ENCODE results near the gene PEX13. TPM values are rescaled to one million over a fixed set of nuclear protein-coding genes. Genes with fewer than 3 reads are reported as not detected.

The PEX13 gene
- total and polyA plus RNA-seq, 2 of the 4 experiments (the other 2 are of a cell fraction), result 12.1 to 34.8 TPM

- Histone ChIP-seq H3K4ac (ENCODE audit: low read depth, low read length) (no peak overlapping the region), H2AK9ac (replicated peaks; ENCODE audit: low read depth, low read length, poor library complexity) (no peak overlapping the region), H3K14ac (replicated peaks; ENCODE audit: low read depth, low read length) (no peak overlapping the region), H2BK15ac (ENCODE audit: low read depth, low read length) (no peak overlapping the region), H2BK20ac (ENCODE audit: low read depth, low read length) (peak overlapping the region; percentile 0; the same call in 1 of the 2 replicates), H2AFZ (replicated peaks; ENCODE audit: low read length, poor library complexity) (no peak overlapping the region), H4K91ac (ENCODE audit: insufficient read depth, low read depth, low read length) (no peak overlapping the region), H2BK5ac (ENCODE audit: low read depth, low read length, poor library complexity, severe bottlenecking) (no peak overlapping the region), H4K8ac (ENCODE audit: low read depth in 2 of 2, low read length in 2 of 2) (no peak overlapping the region), H4K5ac (ENCODE audit: low read depth, low read length) (no peak overlapping the region), H3K18ac (ENCODE audit: low read depth, low read length) (no peak overlapping the region), H3K4me1 (ENCODE audit: control insufficient read depth, insufficient read depth, low read length) (peaks cover 6% of the 10 kb centered on the region; the same call in 1 of the 2 replicates), H3K4me2 (ENCODE audit: low read depth, low read length) (peak overlapping the region; percentile 78), H4K20me1 (ENCODE audit: insufficient read depth, low read length) (no peaks in the 10 kb centered on the region; the same call in 1 of the 2 replicates), H3K23ac (ENCODE audit: low read depth, low read length) (no peak overlapping the region), H2BK120ac (ENCODE audit: low read depth, low read length) (no peak overlapping the region), H3K27ac (ENCODE audit: insufficient read depth, low read length) (peak overlapping the region; percentile 23; the same call in 1 of the 2 replicates), H3K36me3 (ENCODE audit: control insufficient read depth, insufficient read depth, low read length) (peaks cover 1% of the 10 kb centered on the region; the same call in 1 of the 2 replicates), H3K56ac (ENCODE audit: extremely low read depth, insufficient read depth, low read length) (no peak overlapping the region), H3K9me3 (ENCODE audit: control insufficient read depth, insufficient read depth, low read length) (no peaks in the 10 kb centered on the region), H3K27me3 (ENCODE audit: control insufficient read depth, insufficient read depth, low read length) (no peaks in the 10 kb centered on the region), H2AK5ac (ENCODE audit: low read depth, low read length) (no peak overlapping the region), H3K4me3 (ENCODE audit: insufficient read depth, low read depth, low read length) (no peak overlapping the region), H3K79me1 (ENCODE audit: low read depth in 1 of 2, low read length in 2 of 2) (no peaks in the 10 kb centered on the region; a peak in 1 of 4 replicates), H3K9ac (ENCODE audit: low read depth, low read length) (no peak overlapping the region), H3K9me1 (ENCODE audit: insufficient read depth, low read length) (peaks cover 2% of the 10 kb centered on the region)
- no peak for TF ChIP-seq MXI1 (IDR thresholded peaks at IDR 0.05; ENCODE audit: borderline replicate concordance, low read depth, low read length)
- no peak for TF ChIP-seq CHD1 (IDR thresholded peaks at IDR 0.05; ENCODE audit: low read depth, low read length)
- TF ChIP-seq CTCF (conservative IDR thresholded peaks at IDR 0.05; ENCODE audit: low read depth, low read length), result no peak
- TF ChIP-seq POLR2A (IDR thresholded peaks at IDR 0.05; ENCODE audit: low read depth, low read length), result no peak
- TF ChIP-seq RAD21 (IDR thresholded peaks at IDR 0.05; ENCODE audit: low read length), result no peak
- TF ChIP-seq NFE2L2 (IDR thresholded peaks at IDR 0.05; ENCODE audit: low read depth, low read length), result no peak
- TF ChIP-seq USF2 (IDR thresholded peaks at IDR 0.05; ENCODE audit: low read depth, low read length), result no peak
- TF ChIP-seq ELK1 (IDR thresholded peaks at IDR 0.05; ENCODE audit: borderline replicate concordance, low read depth, low read length), result no peak
- no peak for TF ChIP-seq BHLHE40 (IDR thresholded peaks at IDR 0.05; ENCODE audit: low read depth, low read length)
- TF ChIP-seq MAFK (IDR thresholded peaks at IDR 0.05; ENCODE audit: low read depth, low read length), result no peak
- TF ChIP-seq FOS (IDR thresholded peaks at IDR 0.05; ENCODE audit: low read depth, low read length), result no peak
- TF ChIP-seq SMC3 (IDR thresholded peaks at IDR 0.05; ENCODE audit: low read depth, low read length), result no peak
- TF ChIP-seq MAZ (IDR thresholded peaks at IDR 0.05; ENCODE audit: borderline replicate concordance, low read depth, low read length), result no peak
- no peak for TF ChIP-seq RFX5 (IDR thresholded peaks at IDR 0.05; ENCODE audit: low read depth, low read length)
- no peak for TF ChIP-seq CEBPB (IDR thresholded peaks at IDR 0.05; ENCODE audit: low read depth, low read length)
- DNase-seq (peak; percentile 64), ATAC-seq (ENCODE audit: low read depth) (peak; percentile 75)
- dilution Hi-C loops (cut with HindIII; ENCODE audit: low sequenced_read_pairs, unreplicated experiment), result no loop called here
- WGBS, 2 experiments (ENCODE audit: extremely low coverage in 2 of 2, insufficient read length in 1 of 2), result no CpG with 5 or more reads among the region's 2 CpGs
- no TSS peak for BruUV-seq (replicated peaks)
- ChIA-PET CTCF (no interaction called here), POLR2A (ENCODE audit: unreplicated experiment) (no interaction called here)
- in situ Hi-C loops (cut with MboI; ENCODE audit: low sequenced_read_pairs), result no loop called here
- intact Hi-C loops (cut with micrococcal nuclease), result no loop called here
Measured at GRCh38 chr2:61055557-61055956, 38.0 kb downstream of the PEX13 start.
